GM21381 (cell line): ENCODE data around the gene FN3K.
A peak's percentile ranks its signal among the peaks of the same experiment; 100 is the strongest.

ENCODE experiments used
- ATAC-seq: cut with Tn5 transposase; IDR thresholded peaks from one replicate; pipeline ENCODE4 v1.9.1; 2021; ENCODE audit warnings: mild to moderate bottlenecking, moderate library complexity; ENCODE audit not compliant: unreplicated experiment

Gene FN3K

GRCh38 chr17:82703036-82703745, 32.2 kb upstream of the FN3K start:
- ATAC-seq = no peak

GRCh38 chr17:82703935-82704865, 31.2 kb upstream of the FN3K start:
- ATAC-seq = no peak

- no peak for ATAC-seq
Observed at GRCh38 chr17:82704886-82705285, 30.5 kb upstream of the FN3K start.

GRCh38 chr17:82705756-82706155, 29.7 kb upstream of the FN3K start:
- ATAC-seq = no peak

- no peak for ATAC-seq
Observed at GRCh38 chr17:82709024-82709675, 26.3 kb upstream of the FN3K start.

- ATAC-seq = no peak
Observed at GRCh38 chr17:82709676-82710498, 25.5 kb upstream of the FN3K start.

GRCh38 chr17:82710499-82711232, 24.7 kb upstream of the FN3K start:
- ATAC-seq = no peak

- no peak for ATAC-seq
Observed at GRCh38 chr17:82713071-82713723, 22.2 kb upstream of the FN3K start.

- peak; percentile 76 for ATAC-seq
Observed at GRCh38 chr17:82716203-82717010, 19.0 kb upstream of the FN3K start, which contains the start of gene FN3KRP. FN3KRP (plus strand) TSS chr17:82716706; CDS start chr17:82716756, 50 bp downstream.

GRCh38 chr17:82718986-82719685, 16.3 kb upstream of the FN3K start:
- no peak for ATAC-seq

- ATAC-seq = no peak
Observed at GRCh38 chr17:82720204-82720603, 15.2 kb upstream of the FN3K start.

GRCh38 chr17:82722341-82723013, 12.9 kb upstream of the FN3K start:
- ATAC-seq = no peak

- no peak for ATAC-seq
Observed at GRCh38 chr17:82723169-82723807, 12.1 kb upstream of the FN3K start.

GRCh38 chr17:82726427-82726826, 9.0 kb upstream of the FN3K start:
- ATAC-seq = no peak

GRCh38 chr17:82729479-82730260, 5.7 kb upstream of the FN3K start:
- no peak for ATAC-seq

GRCh38 chr17:82732118-82732743, 3.2 kb upstream of the FN3K start:
- no peak for ATAC-seq
